C4-2B (cell line): ENCODE measurements around the gene KCNJ12.
"Not testable (repeated sequence)": the region's sequence is repeated elsewhere in the genome, so short reads cannot be mapped to it uniquely, and the experiment has no call there.

Source experiments
- H3K27ac ChIP-seq: fragments of 450-650 bp; 2 replicates; pipeline ENCODE4 v1.5.1; 2017
- CTCF ChIP-seq: fragments of 450-650 bp; conservative IDR thresholded peaks from 2 replicates; pipeline ENCODE4 v1.5.1; 2017; ENCODE audit warnings: mild to moderate bottlenecking
- ZFX ChIP-seq: fragments of 450-650 bp; IDR thresholded peaks from 2 replicates; pipeline ENCODE4 v1.6.1; 2017

KCNJ12 gene

GRCh38 chr17:21408766-21409300, 32.7 kb downstream of the KCNJ12 start:
- not testable (repeated sequence) for H3K27ac ChIP-seq

- H3K27ac ChIP-seq = not testable (repeated sequence)
Observed at GRCh38 chr17:21409388-21409787, 33.2 kb downstream of the KCNJ12 start.

- H3K27ac ChIP-seq = not testable (repeated sequence)
Observed at GRCh38 chr17:21409971-21410370, 33.8 kb downstream of the KCNJ12 start.

GRCh38 chr17:21410371-21410770, 34.2 kb downstream of the KCNJ12 start:
- H3K27ac ChIP-seq = not testable (repeated sequence)

- not testable (repeated sequence) for H3K27ac ChIP-seq
Observed at GRCh38 chr17:21410906-21411678, 34.9 kb downstream of the KCNJ12 start.

GRCh38 chr17:21411679-21412205, 35.6 kb downstream of the KCNJ12 start:
- not testable (repeated sequence) for H3K27ac ChIP-seq

- not testable (repeated sequence) for H3K27ac ChIP-seq
Observed at GRCh38 chr17:21412207-21412681, 36.1 kb downstream of the KCNJ12 start.

GRCh38 chr17:21413570-21414279, 37.6 kb downstream of the KCNJ12 start:
- H3K27ac ChIP-seq = not testable (repeated sequence)

- H3K27ac ChIP-seq = not testable (repeated sequence)
Observed at GRCh38 chr17:21414616-21415015, 38.5 kb downstream of the KCNJ12 start.

- not testable (repeated sequence) for H3K27ac ChIP-seq
Observed at GRCh38 chr17:21415166-21415990, 39.2 kb downstream of the KCNJ12 start.

GRCh38 chr17:21416471-21416981, 40.4 kb downstream of the KCNJ12 start:
- H3K27ac ChIP-seq = not testable (repeated sequence)

- H3K27ac ChIP-seq = not testable (repeated sequence)
Observed at GRCh38 chr17:21417349-21417748, 41.2 kb downstream of the KCNJ12 start.

- H3K27ac ChIP-seq = no peak overlapping the region
- TF ChIP-seq CTCF = no peak
- TF ChIP-seq ZFX = no peak
Observed at GRCh38 chr17:21417921-21418320, 41.8 kb downstream of the KCNJ12 start.
